ENCODE measurements around the gene CATSPERD.
A peak's percentile ranks its signal among the peaks of the same experiment; 100 is the strongest.

DNA sequence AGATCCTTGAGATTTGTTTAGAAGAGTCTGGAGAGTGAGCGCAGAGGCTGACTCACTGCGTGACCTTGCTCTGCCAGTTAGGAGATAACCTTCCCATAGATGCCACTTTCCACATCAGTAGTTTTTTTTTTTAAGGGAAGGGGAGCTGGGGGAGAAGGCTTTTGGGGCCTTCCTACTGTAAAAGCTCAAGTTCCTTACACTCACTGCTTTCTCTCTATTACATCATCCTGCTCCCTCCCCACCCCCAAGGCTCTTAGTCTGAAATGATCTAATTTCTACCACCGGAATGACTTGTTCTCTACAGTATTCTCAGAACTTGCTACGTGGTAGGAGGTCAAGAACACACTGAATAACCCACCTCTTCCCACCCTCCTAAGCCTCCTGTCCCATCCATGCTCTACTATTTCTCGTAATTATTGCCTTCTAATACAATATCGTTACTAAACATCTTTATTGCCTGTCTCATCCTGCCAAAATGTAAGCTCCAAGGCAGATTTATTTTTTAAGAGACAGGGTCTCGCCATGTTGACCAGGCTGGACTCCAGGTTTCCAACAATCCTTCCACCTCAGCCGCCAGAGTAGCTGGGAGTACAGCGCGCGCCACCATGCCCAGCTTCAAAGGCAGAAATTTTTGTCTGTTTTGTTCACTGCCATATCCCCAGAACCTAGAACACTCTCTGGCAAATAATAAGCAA lies 1.7 kb upstream of the CATSPERD start:
- TF ChIP-seq, protein P1, sequence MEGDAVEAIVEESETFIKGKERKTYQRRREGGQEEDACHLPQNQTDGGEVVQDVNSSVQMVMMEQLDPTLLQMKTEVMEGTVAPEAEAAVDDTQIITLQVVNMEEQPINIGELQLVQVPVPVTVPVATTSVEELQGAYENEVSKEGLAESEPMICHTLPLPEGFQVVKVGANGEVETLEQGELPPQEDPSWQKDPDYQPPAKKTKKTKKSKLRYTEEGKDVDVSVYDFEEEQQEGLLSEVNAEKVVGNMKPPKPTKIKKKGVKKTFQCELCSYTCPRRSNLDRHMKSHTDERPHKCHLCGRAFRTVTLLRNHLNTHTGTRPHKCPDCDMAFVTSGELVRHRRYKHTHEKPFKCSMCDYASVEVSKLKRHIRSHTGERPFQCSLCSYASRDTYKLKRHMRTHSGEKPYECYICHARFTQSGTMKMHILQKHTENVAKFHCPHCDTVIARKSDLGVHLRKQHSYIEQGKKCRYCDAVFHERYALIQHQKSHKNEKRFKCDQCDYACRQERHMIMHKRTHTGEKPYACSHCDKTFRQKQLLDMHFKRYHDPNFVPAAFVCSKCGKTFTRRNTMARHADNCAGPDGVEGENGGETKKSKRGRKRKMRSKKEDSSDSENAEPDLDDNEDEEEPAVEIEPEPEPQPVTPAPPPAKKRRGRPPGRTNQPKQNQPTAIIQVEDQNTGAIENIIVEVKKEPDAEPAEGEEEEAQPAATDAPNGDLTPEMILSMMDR (IDR thresholded peaks at IDR 0.05), result no peak
- peak in 2 of 3 donors; percentile 39 to 43 for TF ChIP-seq POLR2A (IDR thresholded peaks at IDR 0.05)

Measured in body of pancreas (tissue), 4 donors.